GM12891 (cell line): ENCODE data around the gene IRAK3.

ENCODE experiments used
- POLR2A ChIP-seq: IDR thresholded peaks from 2 replicates; pipeline ENCODE4 v1.6.1; 2011; ENCODE audit warnings: low read depth, low read length, control low read depth
- POLR2AphosphoS5 ChIP-seq: IDR thresholded peaks from 2 replicates; pipeline ENCODE4 v1.6.1; 2011; ENCODE audit warnings: low read depth, low read length, control low read depth
- TAF1 ChIP-seq: IDR thresholded peaks from 2 replicates; pipeline ENCODE4 v1.6.1; 2011; ENCODE audit warnings: low read depth, low read length, control low read depth

DNA sequence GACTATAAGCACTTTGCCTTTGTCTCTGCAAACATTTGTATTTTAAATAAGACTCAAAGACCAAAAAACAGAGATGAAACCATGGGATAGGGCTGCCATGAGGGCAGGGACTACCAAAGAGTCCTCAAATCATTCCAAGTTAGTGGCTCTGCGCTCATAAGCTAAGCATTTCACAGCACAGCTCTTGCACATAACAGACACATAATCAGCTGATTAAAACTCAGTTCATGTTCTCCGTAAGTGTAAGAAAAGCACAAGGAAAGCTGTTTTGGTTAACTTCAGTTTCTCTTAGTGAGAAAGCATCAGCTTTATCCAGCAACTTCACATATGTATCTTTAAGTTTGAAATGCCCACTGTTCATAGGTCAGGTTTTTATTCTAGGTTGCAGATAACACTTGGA, 54.9 kb downstream of the IRAK3 start:
- TF ChIP-seq POLR2AphosphoS5 (no peak), POLR2A (no peak), TAF1 (no peak)
